Measurements from ENCODE around the gene ADGRL2.

The ADGRL2 gene

DNA sequence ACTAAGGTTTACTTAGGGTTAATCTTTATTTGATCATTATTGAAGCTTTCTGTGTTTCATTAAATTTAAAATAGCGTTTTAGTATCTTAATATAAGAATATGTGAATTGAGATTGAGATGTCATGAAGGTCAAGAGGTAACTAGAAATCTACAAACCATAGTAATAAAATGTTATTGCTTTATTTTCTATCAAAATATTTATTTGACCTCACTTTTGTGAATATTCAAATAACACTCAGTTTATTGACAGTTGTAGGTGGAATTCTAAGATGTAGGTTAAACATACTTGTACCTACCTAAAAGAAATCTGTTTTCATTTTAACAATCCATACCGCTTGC lies 5.7 kb downstream of the ADGRL2 start:
- DNase-seq, result no peak

DNA sequence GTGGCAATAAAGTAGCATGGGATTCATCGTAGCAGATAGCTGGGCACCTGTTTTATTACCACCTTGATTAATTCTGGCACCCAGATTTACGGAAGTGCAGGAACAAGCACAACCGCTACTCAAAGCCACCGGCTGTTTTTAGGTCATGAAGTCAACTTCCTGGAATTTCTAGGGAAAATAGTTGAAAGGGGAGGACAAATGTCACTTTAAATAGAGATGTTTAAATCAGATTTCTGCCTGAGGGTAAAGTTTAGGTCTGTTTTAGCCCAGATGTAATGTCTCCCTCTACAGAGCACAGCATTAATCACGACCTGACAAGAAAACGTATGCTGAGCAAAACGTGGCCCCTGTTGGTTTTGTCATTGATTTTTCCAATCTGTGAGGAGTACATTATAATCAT lies 8.0 kb downstream of the ADGRL2 start:
- no peak for DNase-seq

DNA sequence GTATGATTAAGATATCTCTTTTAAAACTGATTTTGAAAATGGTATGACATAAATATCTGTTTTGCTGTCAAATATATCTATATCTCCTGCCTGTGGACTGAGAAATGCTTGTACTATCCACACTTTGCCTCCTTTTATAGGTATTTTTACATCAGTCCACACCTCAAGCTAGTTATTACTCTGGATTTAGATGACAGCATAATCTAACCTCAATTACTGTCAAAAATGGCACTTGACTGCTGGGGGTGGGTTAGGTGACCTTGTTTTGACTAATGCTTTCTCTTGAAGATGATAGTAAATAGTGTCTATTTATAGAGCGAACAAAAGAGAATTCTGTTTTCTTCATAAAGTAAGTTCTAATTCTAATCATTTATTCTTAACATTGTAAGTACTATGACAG lies 9.1 kb downstream of the ADGRL2 start:
- DNase-seq, result no peak

DNA sequence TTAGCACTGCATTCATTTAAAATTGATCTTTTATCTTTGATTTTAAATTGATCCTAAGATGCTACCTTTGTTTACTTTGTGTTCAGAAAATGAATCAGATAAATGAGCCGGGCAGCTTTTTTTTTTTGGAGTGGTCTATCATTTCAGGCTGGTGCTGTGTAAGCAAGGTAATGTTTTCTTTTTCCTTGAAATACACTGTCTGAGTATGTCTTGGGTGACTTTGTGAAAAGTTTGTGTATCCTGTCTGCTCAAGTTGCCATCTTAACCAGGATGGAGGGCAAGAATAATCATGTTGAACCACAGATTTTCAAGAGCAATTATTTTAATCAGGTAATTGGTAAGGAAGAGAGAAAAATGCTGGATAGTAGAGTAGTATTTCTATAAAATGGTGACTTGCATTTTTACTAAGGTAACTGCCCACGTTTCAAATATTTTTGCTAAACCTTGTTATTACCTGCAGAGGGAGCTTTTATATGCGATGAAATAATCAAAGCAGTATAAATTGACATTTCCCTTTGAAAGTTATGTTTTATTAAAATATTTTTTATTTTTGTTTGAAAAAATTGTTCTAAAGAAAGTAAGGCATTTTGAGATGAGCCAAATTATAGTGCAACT lies 11.1 kb downstream of the ADGRL2 start:
- DNase-seq, result no peak

DNA sequence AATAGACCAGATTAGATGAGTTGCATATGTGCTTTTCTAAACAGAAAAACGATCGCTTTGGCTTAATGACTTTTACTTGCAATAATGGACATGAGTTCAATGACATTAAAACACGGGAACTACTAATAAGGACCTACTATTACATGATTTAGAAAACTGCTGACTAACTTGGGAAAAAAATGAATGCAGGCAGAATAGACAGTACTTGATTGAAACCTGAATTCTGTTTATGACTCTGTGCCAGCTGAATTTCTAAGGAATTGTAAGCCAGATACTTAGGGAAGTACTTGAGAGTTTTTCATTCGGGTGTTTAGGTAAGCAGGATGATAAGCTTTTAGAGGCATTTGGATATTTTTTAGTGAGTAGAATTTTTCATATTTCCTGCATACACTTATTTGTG lies 12.0 kb downstream of the ADGRL2 start:
- DNase-seq, result no peak

DNA sequence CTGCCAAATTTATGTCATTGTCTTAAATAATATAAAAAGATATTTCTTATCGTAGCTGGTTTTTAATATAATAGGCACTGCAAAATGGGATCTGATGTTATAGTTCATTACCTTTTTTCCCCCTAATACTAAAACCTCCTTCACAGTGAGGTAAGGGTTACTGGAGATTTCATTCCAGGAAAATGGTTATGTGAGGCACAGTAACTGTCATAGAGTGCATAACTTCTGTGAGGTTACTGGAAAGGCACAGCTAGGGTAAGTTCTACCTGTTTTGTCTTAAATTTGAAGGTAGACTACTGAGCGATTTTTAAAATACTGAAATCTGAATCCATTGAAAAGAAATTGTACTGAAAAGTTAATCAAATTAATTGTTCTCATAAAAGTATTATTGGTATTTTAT lies 13.0 kb downstream of the ADGRL2 start:
- no peak for DNase-seq

DNA sequence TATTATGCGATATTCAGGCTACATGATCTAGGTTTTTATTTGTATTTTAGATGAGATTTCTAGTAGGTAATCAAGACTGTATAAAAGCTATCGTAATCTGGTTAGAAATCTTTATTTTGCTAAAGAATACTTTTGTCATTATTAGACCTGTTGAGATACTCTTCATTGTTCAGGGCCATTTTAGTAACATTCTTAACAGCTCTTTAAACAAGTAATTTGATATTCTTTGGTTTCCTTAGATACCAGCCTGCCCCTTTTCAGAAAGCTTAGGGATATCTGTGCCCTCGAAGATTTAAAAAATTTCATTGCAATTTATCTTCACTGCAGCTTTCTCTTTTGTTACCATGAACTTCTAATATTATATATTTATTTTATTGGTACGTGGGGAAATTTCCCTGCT lies 18.9 kb downstream of the ADGRL2 start:
- no peak for DNase-seq

DNA sequence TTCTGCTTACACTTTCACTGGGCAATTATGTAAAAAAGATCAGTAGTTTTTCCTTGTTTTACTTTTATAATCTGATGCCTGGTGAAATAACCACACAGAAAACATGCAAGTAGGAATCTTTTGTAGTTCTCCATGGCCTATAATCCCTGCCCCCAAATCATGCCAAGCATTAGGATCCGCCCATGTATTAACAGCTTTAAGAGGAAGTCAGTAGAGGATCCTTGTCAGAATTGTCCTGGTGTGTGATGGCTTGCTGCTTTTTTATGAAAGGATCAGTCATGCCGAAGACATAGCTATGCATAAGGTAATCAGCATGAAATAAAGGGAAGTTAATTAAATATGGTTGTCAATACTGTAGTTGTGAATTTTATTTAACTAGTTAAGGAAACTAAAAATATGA lies 20.0 kb downstream of the ADGRL2 start:
- DNase-seq, result no peak

DNA sequence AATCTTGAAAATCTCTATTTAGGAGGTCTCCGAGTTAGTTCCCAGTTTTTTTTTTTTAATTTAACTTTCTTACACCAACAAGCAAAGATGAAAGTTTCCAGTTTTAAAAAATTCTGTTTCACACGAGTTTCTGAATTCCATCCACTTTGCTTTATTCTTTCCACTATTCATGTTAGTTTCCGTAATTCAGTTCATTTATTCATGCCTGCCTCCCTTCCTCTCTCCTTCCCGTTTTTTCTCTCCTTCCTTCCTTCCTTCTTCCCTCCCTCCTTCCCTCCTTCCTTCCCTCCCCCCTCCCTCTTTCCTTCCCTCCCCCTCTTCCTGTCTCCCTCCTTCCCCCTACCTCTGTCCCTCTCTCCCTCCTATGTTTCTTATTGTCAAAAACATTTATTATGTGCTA lies 22.3 kb downstream of the ADGRL2 start:
- DNase-seq, result no peak

DNA sequence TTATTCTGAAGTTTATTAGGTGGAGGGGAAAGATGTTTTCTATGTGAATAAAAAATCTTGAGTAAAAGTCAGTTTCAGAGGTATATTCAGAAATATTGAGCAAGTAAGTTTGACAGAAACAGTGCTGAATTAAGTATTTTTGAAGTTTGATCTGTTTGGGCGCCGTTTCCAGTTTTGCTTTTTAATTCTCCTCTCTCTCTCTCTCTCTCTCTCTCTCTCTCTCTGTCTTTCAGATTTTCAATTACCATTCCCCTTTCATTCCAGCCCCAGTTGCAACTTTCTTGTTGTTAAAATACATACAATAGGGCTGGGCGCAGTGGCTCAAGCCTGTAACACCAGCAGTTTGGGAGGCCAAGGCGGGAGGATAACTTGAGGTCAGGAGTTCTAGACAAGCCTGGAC lies 24.0 kb downstream of the ADGRL2 start:
- DNase-seq, result no peak

DNA sequence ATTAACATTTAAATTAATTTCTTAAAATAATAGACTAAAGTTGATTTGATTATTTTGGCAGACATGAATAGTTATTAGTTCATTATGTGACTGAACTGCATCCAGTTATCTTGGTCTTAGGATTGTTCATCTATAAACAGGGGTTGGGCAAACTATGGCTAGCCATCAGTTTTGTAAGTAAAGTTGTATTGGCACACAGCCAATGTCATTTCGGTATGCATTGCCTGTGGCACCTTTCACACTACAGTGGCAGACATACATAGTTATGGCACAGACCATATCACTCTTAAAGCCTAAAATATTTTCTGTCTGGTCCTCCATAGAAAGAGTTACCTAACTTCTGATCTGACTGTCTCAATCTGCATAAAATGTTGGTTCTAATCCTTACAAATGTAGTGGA lies 27.2 kb downstream of the ADGRL2 start:
- no peak for DNase-seq

DNA sequence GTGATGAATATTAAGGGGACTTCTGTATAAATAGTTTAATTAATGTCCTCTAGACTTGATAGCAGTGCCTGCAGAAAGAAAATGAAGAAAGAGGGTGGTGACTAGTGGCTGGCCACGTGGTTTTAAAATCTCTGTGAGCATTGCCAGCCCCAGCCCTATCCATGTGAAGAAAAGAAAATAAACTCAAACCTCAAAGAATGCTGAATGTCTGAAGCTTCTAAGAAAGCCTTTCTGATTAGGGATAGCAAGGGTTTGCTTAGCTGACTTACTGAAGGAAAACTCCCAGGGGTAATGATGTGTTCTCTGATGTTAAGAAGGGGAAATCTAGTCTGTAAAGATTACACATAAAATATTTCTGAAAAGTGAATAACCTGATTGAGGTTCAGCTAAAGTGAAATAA lies 31.8 kb downstream of the ADGRL2 start:
- no peak for DNase-seq

DNA sequence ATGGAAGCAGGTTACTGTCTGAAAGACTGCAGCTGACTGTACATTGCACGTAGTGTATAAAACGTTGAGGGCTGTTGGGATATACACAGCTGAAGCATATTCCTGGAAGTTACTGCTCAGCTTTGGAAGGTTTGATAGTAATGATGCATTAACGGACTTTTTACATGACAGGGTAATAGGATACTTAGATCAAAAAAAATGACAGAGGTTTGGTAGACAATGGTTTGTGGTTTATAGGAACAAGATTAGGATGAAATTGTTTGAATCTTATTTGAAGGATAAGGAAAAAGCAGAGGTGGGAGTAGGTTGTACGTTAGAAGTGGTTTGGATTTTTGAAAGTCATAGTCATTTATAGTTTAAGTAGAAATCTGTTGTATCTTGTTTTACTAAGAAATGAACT lies 33.0 kb downstream of the ADGRL2 start:
- no peak for DNase-seq

DNA sequence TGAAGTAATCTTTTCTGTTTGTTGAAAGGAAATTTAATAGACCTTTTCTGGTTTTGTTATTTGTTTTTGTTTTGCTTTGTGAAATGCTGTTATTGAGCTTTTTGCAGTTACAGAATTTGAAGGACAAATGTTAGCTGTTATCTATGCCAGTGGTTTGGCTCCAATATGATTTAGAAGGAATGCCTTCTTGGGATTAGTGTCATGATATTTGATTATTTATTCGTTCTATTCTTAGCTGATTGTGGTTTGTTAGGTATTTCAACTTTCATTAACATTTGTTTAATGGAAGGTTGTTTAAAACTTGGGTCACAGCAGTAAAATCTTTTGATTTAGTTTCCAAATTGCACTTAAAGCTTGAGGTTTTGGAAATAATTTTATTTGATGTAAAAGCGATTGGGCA lies 33.5 kb downstream of the ADGRL2 start:
- no peak for DNase-seq

DNA sequence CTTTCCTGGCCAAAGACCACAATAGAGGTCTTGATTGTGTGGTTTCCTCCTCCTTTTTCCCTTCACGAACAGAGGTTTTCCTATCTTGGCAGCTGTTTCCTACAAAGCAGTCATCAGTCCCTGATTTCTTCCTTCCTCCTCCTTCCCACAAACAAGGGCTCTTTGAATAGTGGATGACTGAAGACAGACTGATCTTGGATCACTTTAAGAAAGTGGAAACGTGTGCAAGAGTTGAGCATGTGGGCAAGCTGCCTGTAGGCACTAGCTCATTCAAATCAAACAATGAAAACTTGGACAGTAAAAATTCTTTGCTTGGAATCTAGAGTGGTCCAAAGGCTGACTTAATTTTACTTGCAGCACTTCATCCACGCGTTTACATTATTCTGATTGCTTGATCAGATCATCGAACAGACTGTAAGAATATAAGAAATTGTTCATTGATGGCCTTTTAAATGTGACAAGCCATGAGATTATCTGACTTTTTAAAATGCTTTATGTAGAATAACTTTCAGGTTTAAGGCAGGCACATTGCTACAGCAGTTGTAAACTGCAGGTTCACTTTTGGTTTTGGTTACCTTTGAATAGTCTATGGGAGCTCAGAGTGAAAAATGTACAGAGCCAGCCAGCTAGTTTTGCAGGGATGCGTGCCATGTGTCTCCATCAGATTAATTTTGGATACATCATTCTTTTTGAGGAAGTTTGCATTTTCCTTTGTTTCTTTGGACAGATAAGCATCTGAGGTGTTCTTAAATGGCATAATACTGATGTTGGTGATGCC lies 34.4 kb downstream of the ADGRL2 start:
- DNase-seq, result no peak

DNA sequence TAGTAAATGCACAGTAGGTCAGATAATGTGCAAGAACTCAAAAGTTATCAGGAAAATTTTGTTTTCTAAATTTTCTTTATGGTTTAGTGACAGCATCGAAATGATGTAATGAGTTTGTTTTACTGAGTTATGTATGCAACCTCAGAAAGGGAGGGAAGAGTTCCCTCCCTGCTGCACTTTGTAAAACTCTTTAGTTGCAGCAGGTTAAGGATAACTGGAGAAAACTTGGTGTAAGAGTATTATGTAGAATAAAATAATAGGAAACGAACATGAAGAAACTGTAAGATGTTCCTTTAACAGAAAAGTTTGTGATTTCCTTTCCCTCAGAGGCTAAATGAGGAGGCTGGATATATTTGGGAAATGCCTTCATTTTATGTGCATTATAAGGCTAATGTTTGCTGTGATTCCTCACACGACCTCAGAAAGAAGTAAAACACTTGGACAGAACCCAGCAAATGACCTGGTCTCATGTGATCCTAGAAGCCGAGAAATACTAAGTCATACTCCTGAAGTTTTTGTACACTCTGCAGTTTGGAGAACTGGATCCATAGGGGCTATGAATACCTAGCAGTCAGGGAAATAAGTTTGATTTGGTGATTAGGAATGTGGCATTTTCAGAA lies 35.4 kb downstream of the ADGRL2 start:
- no peak for DNase-seq

DNA sequence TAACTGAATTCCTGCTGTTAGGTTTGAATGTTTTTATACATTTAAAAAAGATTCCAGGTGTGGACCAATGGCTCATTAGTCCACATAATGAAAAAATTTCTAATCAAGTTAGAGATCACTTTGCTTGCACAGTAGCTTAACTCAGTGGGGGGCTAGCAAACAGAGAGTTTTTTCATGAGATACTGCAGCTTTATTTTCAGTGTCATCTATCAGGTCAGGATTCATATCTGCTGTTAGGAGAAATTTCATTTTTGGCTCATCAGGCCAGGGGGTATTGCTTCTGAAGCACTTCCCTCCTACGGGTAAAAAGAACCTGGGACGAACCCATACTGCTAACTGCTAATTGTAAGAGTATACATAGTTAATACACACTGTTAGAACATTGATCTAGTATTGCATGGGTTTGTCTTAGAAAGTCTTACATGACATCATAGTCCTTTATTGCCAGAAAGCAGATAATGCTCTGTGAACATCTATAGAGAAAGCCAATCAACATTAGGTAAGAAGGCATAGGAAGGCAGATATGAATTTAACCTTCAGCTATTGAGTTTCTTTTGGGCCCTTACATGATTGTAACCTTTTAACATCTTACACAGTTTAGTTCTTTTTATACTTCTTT lies 38.0 kb downstream of the ADGRL2 start:
- no peak for DNase-seq

DNA sequence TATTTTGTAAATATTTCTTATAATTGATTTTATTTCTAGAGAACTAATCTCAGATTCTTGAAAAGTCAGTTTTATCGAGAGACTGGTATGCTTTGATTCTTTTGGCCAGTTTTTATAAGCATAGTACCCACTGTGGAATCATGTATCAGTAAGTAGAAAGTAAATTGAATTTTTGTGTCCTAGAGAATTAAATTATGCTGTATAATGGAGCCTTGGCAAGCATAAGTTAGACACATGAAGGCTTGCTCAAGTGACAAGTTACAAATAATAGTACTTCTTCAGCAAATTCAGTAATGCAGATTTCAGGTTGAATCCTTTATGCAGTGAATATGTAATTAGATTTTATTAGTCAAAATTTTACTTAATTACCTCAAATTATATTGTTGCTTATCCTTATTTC lies 40.1 kb downstream of the ADGRL2 start:
- DNase-seq, result no peak

DNA sequence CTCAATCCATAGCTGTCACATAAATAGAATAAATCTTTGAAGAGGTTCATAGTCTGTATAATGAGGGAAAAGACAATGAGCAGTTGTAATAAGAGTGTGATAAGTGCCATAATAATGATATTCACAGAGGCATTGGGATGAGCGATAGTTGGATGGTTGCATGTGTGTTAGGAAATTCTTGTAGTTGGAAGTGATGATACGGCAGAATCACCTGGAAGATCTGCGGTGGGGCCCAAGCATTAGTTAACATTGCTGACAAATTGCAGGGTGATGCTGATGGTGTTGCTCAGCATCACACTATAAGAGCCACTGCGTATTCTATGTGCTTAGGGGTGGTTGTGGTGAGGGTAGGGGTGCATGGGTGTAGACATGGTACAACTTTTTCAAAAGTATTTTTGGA lies 41.1 kb downstream of the ADGRL2 start:
- no peak for DNase-seq

DNA sequence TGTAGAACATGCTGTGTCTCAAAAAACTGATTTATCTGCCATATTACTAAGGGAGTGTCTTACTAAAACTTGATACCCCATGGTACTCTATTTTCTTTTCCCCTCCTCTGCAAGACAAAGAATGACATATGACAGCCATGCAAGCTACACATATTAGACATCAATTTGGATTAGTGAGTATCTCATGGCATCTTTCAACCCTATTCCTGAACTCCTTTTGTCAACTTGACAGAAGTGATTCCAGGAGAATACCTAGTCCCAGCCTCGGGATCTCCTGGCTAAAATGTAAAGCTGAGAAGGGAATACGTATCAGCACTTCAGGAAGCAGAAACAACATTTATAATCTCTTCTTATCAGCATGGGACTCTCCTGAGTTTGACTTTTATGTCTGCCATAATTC lies 43.7 kb downstream of the ADGRL2 start:
- DNase-seq, result no peak

DNA sequence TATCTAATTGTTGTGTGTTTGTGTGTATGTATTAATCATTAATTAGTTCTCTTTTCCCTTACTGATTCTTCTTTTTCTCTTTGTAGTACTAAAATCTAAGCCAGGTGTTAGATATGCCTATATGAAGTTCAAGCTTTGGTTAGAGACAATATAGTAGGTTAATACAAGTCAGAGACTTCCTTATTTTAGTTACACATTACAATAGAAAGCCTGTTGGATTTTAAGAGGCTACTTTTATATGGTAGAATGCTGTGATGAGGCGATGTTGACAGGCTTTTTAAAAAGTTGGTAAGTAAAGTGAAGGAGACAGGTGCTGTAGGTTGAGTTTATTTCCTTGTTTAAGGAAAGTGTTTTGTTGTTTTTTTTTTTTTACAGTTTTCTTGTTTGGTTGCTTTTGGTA lies 45.9 kb downstream of the ADGRL2 start:
- no peak for DNase-seq

DNA sequence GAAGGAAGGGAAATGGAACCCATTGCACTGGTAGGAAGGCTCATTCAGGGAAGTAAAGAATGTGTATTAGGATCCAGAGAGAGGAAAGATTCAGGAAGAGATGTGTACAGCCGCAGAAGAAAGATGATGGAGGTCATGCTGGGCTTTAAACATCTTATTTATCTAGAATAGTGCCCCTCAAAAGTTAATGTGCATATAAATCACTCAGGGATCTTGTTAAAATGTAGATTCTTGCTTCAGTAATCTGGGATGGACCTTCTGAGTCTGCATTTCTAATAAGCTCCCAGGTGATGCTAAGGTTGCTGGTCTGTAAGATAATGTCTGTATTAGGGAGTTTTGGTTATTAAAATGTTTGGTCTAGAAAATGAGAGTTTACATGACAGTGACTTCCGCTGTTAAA lies 46.3 kb downstream of the ADGRL2 start:
- DNase-seq, result no peak

DNA sequence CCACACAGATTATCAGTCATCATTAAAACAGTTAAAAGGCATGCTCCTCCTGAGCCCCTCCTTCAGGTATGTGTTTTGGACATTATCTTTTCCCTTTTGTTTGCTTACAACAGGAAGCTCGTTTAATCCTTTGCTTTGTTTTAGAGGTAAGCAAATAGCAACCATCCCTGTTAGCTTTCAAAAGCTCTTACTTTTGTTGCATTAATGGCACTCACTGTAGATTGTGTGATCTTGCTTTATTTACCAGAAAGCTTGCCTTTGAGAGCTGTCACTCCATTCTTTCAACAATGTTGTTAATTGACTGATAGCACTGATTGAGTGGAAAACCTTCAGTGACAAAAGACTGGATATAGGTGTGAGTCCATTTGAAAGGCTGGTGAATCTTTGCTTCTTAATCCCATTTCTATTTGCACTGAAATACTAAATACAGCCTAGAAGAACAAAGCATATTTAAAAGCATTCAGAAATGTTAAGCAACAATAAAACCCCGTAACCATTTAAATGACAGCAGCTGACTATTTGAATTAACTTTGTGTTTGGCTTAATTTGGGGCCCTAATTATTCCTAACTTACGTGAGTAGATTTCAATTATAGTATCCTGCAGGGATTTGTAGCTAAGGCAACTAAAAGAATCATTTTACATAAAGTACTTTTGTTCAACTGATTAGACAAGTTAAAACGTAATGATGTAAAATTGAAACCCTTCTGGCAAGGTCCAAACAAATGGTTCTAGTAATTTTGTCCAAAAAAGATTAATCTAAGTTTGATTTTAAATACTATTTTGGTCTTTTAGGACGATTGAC lies 48.3 kb downstream of the ADGRL2 start:
- no peak for DNase-seq

Measured in hippocampal formation (tissue), 2 donors.